OCI-LY3 (cell line): ENCODE measurements around the gene CCKAR.

Experiments used
- EZH2phosphoT487 ChIP-seq: fragments of 200-600 bp; shearing (Covaris generic); IDR thresholded peaks from 2 replicates; pipeline ENCODE4 v1.6.1; 2018; ENCODE audit warnings: antibody characterized with exemption, mixed run types, low read depth
- TF ChIP-seq, protein P1 (sequence below): fragments of 200-600, 300-600 bp; sonication (generic); IDR thresholded peaks from 2 replicates; pipeline ENCODE4 v1.5.1; 2014; ENCODE audit warnings: antibody characterized with exemption, low read length, low read depth

DNA sequence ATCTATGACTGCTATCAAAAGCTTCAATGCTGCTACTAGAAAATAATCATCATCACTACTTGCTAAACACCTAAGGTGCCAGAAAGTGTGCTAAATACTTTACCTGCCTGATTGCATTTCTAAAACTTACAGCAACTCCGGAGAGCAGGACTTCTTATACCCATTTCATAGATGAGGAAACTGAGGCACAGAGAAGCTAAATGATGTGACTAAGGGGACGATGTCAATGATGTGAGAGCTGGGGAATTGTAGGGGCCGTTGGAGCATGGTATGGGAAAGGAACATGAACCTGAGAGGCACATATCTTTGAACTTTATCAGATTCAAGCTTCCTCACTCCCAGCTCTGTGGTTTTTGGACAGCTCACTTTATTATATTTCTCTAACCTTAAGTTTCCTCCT is 38.7 kb downstream of the CCKAR start:
- TF ChIP-seq, protein P1, sequence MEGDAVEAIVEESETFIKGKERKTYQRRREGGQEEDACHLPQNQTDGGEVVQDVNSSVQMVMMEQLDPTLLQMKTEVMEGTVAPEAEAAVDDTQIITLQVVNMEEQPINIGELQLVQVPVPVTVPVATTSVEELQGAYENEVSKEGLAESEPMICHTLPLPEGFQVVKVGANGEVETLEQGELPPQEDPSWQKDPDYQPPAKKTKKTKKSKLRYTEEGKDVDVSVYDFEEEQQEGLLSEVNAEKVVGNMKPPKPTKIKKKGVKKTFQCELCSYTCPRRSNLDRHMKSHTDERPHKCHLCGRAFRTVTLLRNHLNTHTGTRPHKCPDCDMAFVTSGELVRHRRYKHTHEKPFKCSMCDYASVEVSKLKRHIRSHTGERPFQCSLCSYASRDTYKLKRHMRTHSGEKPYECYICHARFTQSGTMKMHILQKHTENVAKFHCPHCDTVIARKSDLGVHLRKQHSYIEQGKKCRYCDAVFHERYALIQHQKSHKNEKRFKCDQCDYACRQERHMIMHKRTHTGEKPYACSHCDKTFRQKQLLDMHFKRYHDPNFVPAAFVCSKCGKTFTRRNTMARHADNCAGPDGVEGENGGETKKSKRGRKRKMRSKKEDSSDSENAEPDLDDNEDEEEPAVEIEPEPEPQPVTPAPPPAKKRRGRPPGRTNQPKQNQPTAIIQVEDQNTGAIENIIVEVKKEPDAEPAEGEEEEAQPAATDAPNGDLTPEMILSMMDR, result no peak
- TF ChIP-seq EZH2phosphoT487, result no peak
